NOMO-1 treated with DMSO at 0.1 percent for 48 hours (cell line): ENCODE data around the gene CDNF.

Source experiments
- DNase-seq: peaks from one replicate; lab custom pipeline; 2025; ENCODE audit not compliant: unreplicated experiment; lab: John Stamatoyannopoulos, UW

Gene CDNF

GRCh38 chr10:14800397-14800796, 37.4 kb downstream of the CDNF start:
- no peak for DNase-seq

DNA sequence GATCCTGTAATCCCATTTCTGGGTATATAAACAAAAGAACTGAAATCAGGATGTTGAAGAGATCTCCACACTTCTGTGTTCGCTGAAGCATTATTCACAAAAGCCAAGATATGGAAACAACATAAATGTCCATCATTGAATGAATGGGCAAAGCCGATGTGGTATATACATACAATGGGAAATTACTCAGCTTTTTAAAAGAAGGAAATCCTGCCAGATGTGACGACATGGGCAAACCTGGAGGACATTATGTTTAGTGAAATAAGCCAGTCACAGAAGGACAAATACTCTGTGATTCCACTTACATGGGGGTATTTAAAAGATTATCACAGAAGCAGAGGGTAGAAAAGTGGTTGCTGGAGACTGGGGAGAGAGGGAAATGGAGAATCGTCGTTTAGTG, 39.2 kb downstream of the CDNF start:
- DNase-seq, result no peak

DNA sequence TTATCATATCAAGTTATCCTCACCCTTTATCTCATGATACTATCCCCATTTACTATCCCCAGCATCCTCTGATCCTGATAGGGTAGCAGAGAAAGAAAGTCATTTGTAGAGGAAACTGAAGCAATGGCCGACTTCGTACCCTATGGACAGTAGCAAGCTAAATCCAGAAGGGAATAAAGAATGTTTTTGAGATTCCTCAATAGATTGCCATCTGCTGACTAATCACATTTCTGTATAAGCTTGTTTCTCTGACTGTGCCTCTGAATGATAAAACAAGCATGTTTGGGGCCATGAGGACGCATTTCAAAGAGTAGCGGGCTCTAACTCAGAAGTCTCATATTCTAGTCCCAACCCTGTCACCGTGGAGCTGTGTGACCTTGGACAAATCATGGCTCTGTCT, 49.9 kb downstream of the CDNF start:
- DNase-seq, result no peak

- DNase-seq, result no peak
Measured at GRCh38 chr10:14784459-14785055, 53.3 kb downstream of the CDNF start.

DNA sequence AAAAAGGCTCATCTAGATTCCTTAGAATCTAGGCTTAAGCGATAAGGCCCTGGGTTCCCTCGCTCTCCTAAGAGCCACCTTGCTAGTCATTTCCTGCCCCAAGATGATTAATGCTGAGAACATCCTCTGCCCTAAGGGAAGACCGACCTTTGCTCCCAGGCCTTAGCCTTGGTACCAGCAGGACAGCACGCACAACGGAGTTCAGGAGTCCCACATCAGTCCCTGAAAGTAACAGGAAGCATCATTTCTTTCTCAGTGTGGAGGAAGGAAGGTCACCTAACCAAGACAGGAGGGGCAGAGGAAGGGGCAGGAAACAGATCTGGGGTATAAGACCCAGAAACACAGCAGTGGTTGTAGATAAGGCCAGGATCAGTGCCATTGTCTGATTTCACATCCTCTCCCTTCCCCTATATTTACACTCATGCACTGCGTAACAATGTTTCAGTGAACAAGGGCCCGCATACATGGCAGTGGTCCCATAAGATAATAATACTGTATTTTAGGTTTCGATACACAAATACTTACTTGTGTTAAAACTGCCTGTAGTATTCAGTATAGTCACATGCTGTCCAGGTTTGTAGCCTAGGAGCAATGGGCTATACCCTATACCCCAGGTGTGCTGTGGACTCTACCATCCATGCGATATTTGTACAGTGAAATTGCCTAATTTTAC, 55.0 kb downstream of the CDNF start:
- DNase-seq, result no peak

DNA sequence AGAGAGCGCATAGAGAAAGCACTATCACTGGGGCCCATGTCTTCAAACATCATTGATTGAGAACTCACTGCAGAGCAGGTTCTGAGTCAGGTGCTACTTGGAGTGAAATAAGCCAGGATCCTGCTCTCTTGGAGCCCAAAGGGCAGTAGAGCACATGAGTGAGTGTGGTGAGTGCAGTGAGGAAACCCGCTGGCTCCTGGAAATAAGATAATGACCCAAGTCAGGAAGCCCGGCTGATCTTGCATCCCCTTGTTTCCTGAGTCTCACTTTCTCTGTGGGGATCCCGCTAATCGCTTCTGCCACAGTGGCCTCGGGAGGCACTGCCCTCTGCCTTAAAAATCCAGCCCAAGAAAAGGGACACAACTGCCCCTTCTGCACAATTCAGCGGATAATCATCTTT, 56.1 kb downstream of the CDNF start:
- no peak for DNase-seq

DNA sequence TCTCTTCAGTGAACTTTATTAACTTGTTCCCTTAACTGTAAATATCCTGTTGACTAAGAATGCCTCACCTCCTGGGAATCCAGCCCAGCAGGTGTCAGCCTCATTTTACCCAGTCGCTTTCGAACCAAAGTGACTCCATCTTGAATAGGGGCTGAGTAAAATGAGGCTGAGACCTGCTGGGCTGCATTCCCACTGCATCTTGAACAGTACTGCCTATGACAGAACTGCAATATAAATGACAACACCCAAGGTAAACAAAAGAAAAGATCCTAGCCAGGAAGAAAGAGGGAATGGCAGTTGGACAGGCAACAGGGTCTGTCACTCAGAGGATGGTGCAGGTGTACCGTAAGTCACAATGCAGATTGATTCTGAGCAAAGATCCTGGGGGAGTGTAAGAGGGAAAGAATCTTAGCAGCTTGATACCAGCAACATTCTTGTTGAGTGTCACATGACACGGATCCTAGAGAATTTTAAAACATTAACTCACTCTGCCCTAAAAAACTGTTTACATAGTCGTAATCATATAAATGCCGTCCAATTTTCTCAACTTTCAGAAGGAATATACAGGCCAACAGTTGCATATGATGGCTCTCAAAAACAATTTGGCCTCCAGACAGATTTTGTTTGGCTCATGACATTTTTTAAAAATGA, 58.7 kb downstream of the CDNF start:
- no peak for DNase-seq

- no peak for DNase-seq
Measured at GRCh38 chr10:14776546-14776945, 61.3 kb downstream of the CDNF start.

DNA sequence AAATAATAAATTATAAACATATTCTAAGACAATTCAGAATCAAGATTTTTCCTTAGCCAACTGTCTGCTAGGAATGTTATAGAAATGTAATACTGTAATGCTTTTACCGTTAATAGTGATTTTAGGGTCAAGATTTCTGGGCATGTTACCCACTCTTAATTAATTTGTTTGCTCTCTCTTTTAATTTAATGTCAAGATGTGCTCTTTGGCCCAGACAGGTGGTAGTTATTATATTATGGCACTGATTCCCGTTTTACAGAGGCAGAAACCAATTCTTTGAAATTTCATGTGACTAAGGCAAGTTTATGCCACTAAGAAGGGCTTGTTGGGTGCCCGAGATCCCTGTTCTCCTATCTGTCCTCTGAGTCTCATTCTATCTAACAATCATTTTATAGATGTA, 62.2 kb downstream of the CDNF start:
- DNase-seq, result no peak

DNA sequence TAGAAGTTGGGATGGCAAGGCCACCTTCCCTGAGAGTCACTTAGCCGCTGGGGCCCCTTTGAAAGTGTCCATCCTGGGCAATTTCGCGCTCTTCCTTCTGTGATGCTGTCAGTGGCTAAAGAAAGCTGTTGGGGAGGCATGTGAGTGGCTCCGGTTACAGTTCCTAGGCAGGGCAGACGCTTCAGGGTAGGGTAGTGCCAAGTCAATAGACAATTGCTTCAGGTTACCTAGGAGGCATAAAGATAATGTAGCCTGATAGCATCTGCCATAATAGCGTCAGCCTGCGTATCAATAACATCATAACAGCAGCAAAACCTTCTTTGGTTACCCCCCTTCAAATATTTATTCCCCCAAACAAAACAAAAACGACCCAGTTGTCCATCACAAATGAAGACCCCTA, 63.0 kb downstream of the CDNF start, which contains the start of gene FAM107B:
Gene FAM107B (minus strand): TSS at position 101 of the 400 bp plus-strand sequence. CDS start 234 bp downstream, outside the sequence.
- DNase-seq, result no peak

- DNase-seq, result no peak
Measured at GRCh38 chr10:14774214-14774580, 63.6 kb downstream of the CDNF start.

GRCh38 chr10:14773551-14774213, 64.2 kb downstream of the CDNF start:
- DNase-seq, result no peak

DNA sequence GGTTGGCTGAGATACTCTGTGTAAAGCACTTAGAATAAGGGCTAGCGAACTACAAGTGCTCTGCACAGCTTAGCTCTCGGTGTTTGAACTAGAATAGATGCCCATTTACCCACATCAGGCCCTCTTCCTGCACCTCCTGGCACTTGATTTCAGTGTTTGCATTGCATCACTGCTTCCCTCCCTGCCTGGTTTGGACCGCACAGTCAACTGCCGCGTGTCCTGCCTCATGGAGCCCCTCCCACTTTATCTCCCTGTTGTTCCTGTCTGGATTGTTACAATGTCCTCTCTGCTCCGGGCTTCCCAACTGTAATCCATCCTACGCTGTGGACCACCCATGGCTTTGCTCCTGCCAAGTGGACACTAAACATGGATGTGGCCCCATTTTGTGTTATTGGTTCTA, 65.4 kb downstream of the CDNF start:
- DNase-seq, result no peak

GRCh38 chr10:14770927-14771326, 66.9 kb downstream of the CDNF start:
- no peak for DNase-seq
